Nephron progenitor cell (in vitro differentiated cells): ENCODE measurements around the gene MAX.

Experiments used
- DNase-seq: peaks from one replicate; pipeline ENCODE4 v3.0.0; 2021
- H3K27ac Mint-ChIP-seq: 2 replicates; pipeline ENCODE4 v1.8.0; 2021; ENCODE audit warnings: mild to moderate bottlenecking, moderate library complexity, mixed read lengths
- H3K27me3 Mint-ChIP-seq: 2 replicates; pipeline ENCODE4 v1.8.0; 2021; ENCODE audit warnings: mild to moderate bottlenecking, low read depth, mixed read lengths; ENCODE audit not compliant: poor library complexity
- H3K36me3 Mint-ChIP-seq: 2 replicates; pipeline ENCODE4 v1.8.0; 2021; ENCODE audit warnings: low read depth, mixed read lengths
- H3K4me1 Mint-ChIP-seq: 2 replicates; pipeline ENCODE4 v1.8.0; 2021; ENCODE audit warnings: mixed read lengths
- H3K4me3 Mint-ChIP-seq: 2 replicates; pipeline ENCODE4 v1.8.0; 2021; ENCODE audit warnings: mild to moderate bottlenecking, moderate library complexity, mixed read lengths
- H3K9me3 Mint-ChIP-seq: 2 replicates; pipeline ENCODE4 v1.8.0; 2021; ENCODE audit warnings: mild to moderate bottlenecking, moderate library complexity, mixed read lengths
- CTCF ChIP-seq: fragments of 200-600 bp; sonication (generic); IDR thresholded peaks from 2 replicates; pipeline ENCODE4 v1.5.0; 2021; ENCODE audit warnings: antibody characterized with exemption

The MAX gene

DNA sequence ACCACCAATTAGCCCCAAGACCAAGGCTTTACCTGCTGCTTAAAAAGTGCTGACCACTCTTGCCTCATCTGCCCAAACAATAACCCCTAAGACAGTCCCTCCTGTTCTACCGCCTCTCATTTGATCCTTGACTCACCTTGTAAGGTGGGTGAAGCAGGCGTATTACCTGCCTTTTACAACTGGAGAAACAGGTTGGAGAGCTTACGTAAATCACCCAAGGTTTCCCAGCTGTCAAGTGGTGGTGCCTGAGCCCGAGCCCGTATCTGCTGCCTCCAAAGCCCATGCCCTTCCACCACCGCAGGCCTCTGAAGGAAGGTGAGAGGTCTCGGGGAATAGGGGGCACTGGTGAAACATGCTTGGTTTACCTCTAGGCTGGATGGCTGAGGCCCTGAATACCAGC lies 36.6 kb downstream of the MAX start:
- no peak for TF ChIP-seq CTCF
- Mint-ChIP-seq H3K27me3 (no peaks in the 10 kb centered on the region), H3K36me3 (peaks cover 77% of the 10 kb centered on the region), H3K4me3 (no peak overlapping the region), H3K9me3 (no peaks in the 10 kb centered on the region), H3K4me1 (no peaks in the 10 kb centered on the region), H3K27ac (no peak overlapping the region)
- no peak for DNase-seq

- peak overlapping the region; percentile 23 for H3K27ac Mint-ChIP-seq
- H3K4me3 Mint-ChIP-seq: no peak overlapping the region
- H3K36me3 Mint-ChIP-seq: peaks cover 88% of the 10 kb centered on the region
- no peaks in the 10 kb centered on the region for H3K4me1 Mint-ChIP-seq
- no peak for TF ChIP-seq CTCF
- no peaks in the 10 kb centered on the region for H3K27me3 Mint-ChIP-seq
- DNase-seq: no peak
- no peaks in the 10 kb centered on the region for H3K9me3 Mint-ChIP-seq
Observed at GRCh38 chr14:65062096-65063075, 39.9 kb downstream of the MAX start.

GRCh38 chr14:65057695-65058094 lies 44.6 kb downstream of the MAX start:
- no peak for TF ChIP-seq CTCF
- H3K27me3 Mint-ChIP-seq: peaks cover 3% of the 10 kb centered on the region
- no peak overlapping the region for H3K4me3 Mint-ChIP-seq
- DNase-seq: no peak
- H3K36me3 Mint-ChIP-seq: peaks cover 73% of the 10 kb centered on the region
- H3K4me1 Mint-ChIP-seq: no peaks in the 10 kb centered on the region
- H3K9me3 Mint-ChIP-seq: no peaks in the 10 kb centered on the region
- peak overlapping the region; percentile 52 for H3K27ac Mint-ChIP-seq

DNA sequence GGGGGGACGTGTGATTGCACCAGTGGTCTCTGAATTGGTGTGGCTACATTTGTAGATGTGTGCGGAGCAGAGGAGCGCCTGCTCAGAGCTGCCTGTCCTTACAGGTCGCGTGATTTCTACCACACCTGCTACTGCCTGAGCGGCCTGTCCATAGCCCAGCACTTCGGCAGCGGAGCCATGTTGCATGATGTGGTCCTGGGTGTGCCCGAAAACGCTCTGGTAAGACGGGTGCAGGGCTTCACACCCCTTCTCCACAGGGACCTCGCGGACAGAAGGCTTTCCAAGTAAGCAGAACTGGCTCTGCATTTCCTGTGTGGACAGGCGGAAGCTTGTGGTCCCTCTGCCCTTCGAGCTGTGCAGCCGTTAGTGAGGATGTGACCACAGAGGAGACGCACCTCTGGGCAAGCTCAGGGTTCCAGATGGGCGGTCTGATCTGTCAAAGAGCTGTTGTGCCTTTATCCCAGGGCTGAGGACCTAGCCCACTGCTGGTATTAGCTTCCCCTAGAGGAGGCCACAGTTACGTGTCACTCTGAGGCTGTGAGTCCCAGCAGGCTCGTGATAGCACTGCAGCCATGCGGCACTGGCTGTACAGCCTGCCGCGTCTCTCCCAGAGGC lies 47.7 kb downstream of the MAX start:
- no peaks in the 10 kb centered on the region for H3K9me3 Mint-ChIP-seq
- H3K4me3 Mint-ChIP-seq: no peak overlapping the region
- peaks cover 67% of the 10 kb centered on the region for H3K36me3 Mint-ChIP-seq
- no peak for DNase-seq
- no peak overlapping the region for H3K27ac Mint-ChIP-seq
- peaks cover 3% of the 10 kb centered on the region for H3K27me3 Mint-ChIP-seq
- no peak for TF ChIP-seq CTCF
- no peaks in the 10 kb centered on the region for H3K4me1 Mint-ChIP-seq

GRCh38 chr14:65053466-65053865 lies 48.9 kb downstream of the MAX start:
- H3K4me1 Mint-ChIP-seq: no peaks in the 10 kb centered on the region

More at GRCh38 chr14:65053466-65053865, 48.9 kb downstream of the MAX start:
- no peak for DNase-seq
- Mint-ChIP-seq H3K27me3 (peaks cover 3% of the 10 kb centered on the region), H3K9me3 (no peaks in the 10 kb centered on the region), H3K4me3 (no peak overlapping the region), H3K27ac (no peak overlapping the region), H3K36me3 (peaks cover 56% of the 10 kb centered on the region)
- no peak for TF ChIP-seq CTCF
